IPS-18a (cell line): Measurements from ENCODE around the gene CAPS.

Source experiments
- H3K27ac ChIP-seq: one replicate; pipeline ENCODE4 v1.5.1; 2013; ENCODE audit warnings: low read length
- H3K27me3 ChIP-seq: one replicate; pipeline ENCODE4 v1.6.1; 2013; ENCODE audit warnings: mild to moderate bottlenecking, low read length; ENCODE audit not compliant: control insufficient read depth, insufficient read depth
- H3K36me3 ChIP-seq: one replicate; pipeline ENCODE4 v1.6.1; 2013; ENCODE audit warnings: low read depth, low read length; ENCODE audit not compliant: control insufficient read depth
- H3K4me1 ChIP-seq: one replicate; pipeline ENCODE4 v1.6.1; 2013; ENCODE audit warnings: low read depth, low read length; ENCODE audit not compliant: control insufficient read depth
- H3K4me3 ChIP-seq: one replicate; pipeline ENCODE4 v1.5.1; 2013; ENCODE audit warnings: low read length
- H3K9ac ChIP-seq: one replicate; pipeline ENCODE4 v1.6.1; 2013; ENCODE audit warnings: mild to moderate bottlenecking, low read length, moderate library complexity
- H3K9me3 ChIP-seq: one replicate; pipeline ENCODE4 v1.6.1; 2013; ENCODE audit warnings: low read depth, low read length; ENCODE audit not compliant: control insufficient read depth

CAPS gene

GRCh38 chr19:5917431-5918107, 3.5 kb downstream of the CAPS start:
- Histone ChIP-seq H3K36me3 (peaks cover 48% of the 10 kb centered on the region), H3K4me1 (no peaks in the 10 kb centered on the region), H3K27me3 (no peaks in the 10 kb centered on the region), H3K9ac (no peak overlapping the region), H3K9me3 (no peaks in the 10 kb centered on the region), H3K27ac (no peak overlapping the region), H3K4me3 (no peak overlapping the region)

- Histone ChIP-seq H3K27ac (no peak overlapping the region), H3K27me3 (no peaks in the 10 kb centered on the region), H3K4me3 (no peak overlapping the region), H3K9ac (no peak overlapping the region), H3K36me3 (peaks cover 54% of the 10 kb centered on the region), H3K4me1 (no peaks in the 10 kb centered on the region), H3K9me3 (no peaks in the 10 kb centered on the region)
These were observed 4.5 kb downstream of the CAPS start for GRCh38 chr19:5918463-5919079.

- H3K9ac ChIP-seq = no peak overlapping the region
- no peaks in the 10 kb centered on the region for H3K4me1 ChIP-seq
- no peaks in the 10 kb centered on the region for H3K27me3 ChIP-seq
- H3K9me3 ChIP-seq = no peaks in the 10 kb centered on the region
- no peak overlapping the region for H3K4me3 ChIP-seq
- no peak overlapping the region for H3K27ac ChIP-seq
- H3K36me3 ChIP-seq = peaks cover 78% of the 10 kb centered on the region
These were observed 7.6 kb downstream of the CAPS start for GRCh38 chr19:5921516-5922160.

GRCh38 chr19:5922161-5922545, 8.1 kb downstream of the CAPS start:
- no peak overlapping the region for H3K4me3 ChIP-seq
- H3K9ac ChIP-seq = no peak overlapping the region
- H3K27ac ChIP-seq = no peak overlapping the region
- H3K4me1 ChIP-seq = no peaks in the 10 kb centered on the region
- no peaks in the 10 kb centered on the region for H3K27me3 ChIP-seq
- H3K9me3 ChIP-seq = no peaks in the 10 kb centered on the region
- H3K36me3 ChIP-seq = peaks cover 78% of the 10 kb centered on the region

- Histone ChIP-seq H3K27me3 (no peaks in the 10 kb centered on the region), H3K9ac (no peak overlapping the region), H3K4me3 (no peak overlapping the region), H3K27ac (no peak overlapping the region), H3K4me1 (no peaks in the 10 kb centered on the region), H3K9me3 (no peaks in the 10 kb centered on the region), H3K36me3 (peaks cover 81% of the 10 kb centered on the region)
These were observed 9.3 kb downstream of the CAPS start for GRCh38 chr19:5923356-5923755.

GRCh38 chr19:5925830-5926427, 11.9 kb downstream of the CAPS start:
- no peak overlapping the region for H3K9ac ChIP-seq
- H3K36me3 ChIP-seq = peaks cover 85% of the 10 kb centered on the region

GRCh38 chr19:5926641-5927440, 12.8 kb downstream of the CAPS start:
- no peaks in the 10 kb centered on the region for H3K9me3 ChIP-seq
- H3K9ac ChIP-seq = no peak overlapping the region
- H3K36me3 ChIP-seq = peaks cover 89% of the 10 kb centered on the region
- H3K4me3 ChIP-seq = no peak overlapping the region
- H3K27ac ChIP-seq = no peak overlapping the region
- no peaks in the 10 kb centered on the region for H3K27me3 ChIP-seq
- H3K4me1 ChIP-seq = no peaks in the 10 kb centered on the region

More at GRCh38 chr19:5925830-5926427, 11.9 kb downstream of the CAPS start:
- Histone ChIP-seq H3K9me3 (no peaks in the 10 kb centered on the region), H3K4me3 (no peak overlapping the region), H3K4me1 (no peaks in the 10 kb centered on the region), H3K27ac (no peak overlapping the region), H3K27me3 (no peaks in the 10 kb centered on the region)

GRCh38 chr19:5927441-5927821, 13.4 kb downstream of the CAPS start:
- H3K4me3 ChIP-seq = no peak overlapping the region
- H3K9ac ChIP-seq = no peak overlapping the region
- H3K27me3 ChIP-seq = no peaks in the 10 kb centered on the region
- H3K4me1 ChIP-seq = no peaks in the 10 kb centered on the region
- no peaks in the 10 kb centered on the region for H3K9me3 ChIP-seq
- H3K27ac ChIP-seq = no peak overlapping the region
- peaks cover 83% of the 10 kb centered on the region for H3K36me3 ChIP-seq

- peaks cover 68% of the 10 kb centered on the region for H3K36me3 ChIP-seq
- no peak overlapping the region for H3K4me3 ChIP-seq
- no peaks in the 10 kb centered on the region for H3K27me3 ChIP-seq
- no peaks in the 10 kb centered on the region for H3K4me1 ChIP-seq
- no peak overlapping the region for H3K9ac ChIP-seq
- no peaks in the 10 kb centered on the region for H3K9me3 ChIP-seq
- no peak overlapping the region for H3K27ac ChIP-seq
These were observed 15.1 kb downstream of the CAPS start for GRCh38 chr19:5929179-5929578.

- Histone ChIP-seq H3K9ac (no peak overlapping the region), H3K27me3 (no peaks in the 10 kb centered on the region), H3K27ac (no peak overlapping the region), H3K9me3 (no peaks in the 10 kb centered on the region), H3K4me3 (no peak overlapping the region), H3K36me3 (peaks cover 63% of the 10 kb centered on the region), H3K4me1 (no peaks in the 10 kb centered on the region)
These were observed 15.6 kb downstream of the CAPS start for GRCh38 chr19:5929625-5930024.

- Histone ChIP-seq H3K36me3 (peaks cover 48% of the 10 kb centered on the region), H3K27ac (no peak overlapping the region), H3K9ac (no peak overlapping the region), H3K27me3 (no peaks in the 10 kb centered on the region), H3K4me1 (no peaks in the 10 kb centered on the region), H3K9me3 (no peaks in the 10 kb centered on the region), H3K4me3 (no peak overlapping the region)
These were observed 17.2 kb downstream of the CAPS start for GRCh38 chr19:5931251-5931650.
